Gastroesophageal sphincter (tissue), 3 donors: ENCODE measurements around the gene CCN5.

ENCODE experiments used
- EP300 ChIP-seq: sonication (generic); formaldehyde crosslinking; IDR thresholded peaks from one replicate; pipeline ENCODE4 v1.6.1; 2017; ENCODE audit warnings: antibody characterized with exemption, mild to moderate bottlenecking
- POLR2A ChIP-seq, 2 donors: fragments of 450-650 bp; IDR thresholded peaks; one replicate each; pipeline ENCODE4 v1.6.1; 2017; ENCODE audit warnings: antibody characterized with exemption in 2 of 2, mild to moderate bottlenecking in 2 of 2, moderate library complexity in 1 of 2
- POLR2AphosphoS5 ChIP-seq: sonication (generic); formaldehyde crosslinking; IDR thresholded peaks from one replicate; pipeline ENCODE4 v1.6.1; 2017; ENCODE audit warnings: antibody characterized with exemption
- TF ChIP-seq, protein P1 (sequence below), 4 experiments: fragments of 200-600 bp in 2 of 4; fragments of 450-650 bp in 2 of 4; sonication (generic) in 1 of 4; IDR thresholded peaks; one replicate each; pipeline ENCODE4 v1.5.1; 2017 to 2019; ENCODE audit warnings: antibody characterized with exemption in 4 of 4, mild to moderate bottlenecking in 2 of 4, moderate library complexity in 2 of 4

DNA sequence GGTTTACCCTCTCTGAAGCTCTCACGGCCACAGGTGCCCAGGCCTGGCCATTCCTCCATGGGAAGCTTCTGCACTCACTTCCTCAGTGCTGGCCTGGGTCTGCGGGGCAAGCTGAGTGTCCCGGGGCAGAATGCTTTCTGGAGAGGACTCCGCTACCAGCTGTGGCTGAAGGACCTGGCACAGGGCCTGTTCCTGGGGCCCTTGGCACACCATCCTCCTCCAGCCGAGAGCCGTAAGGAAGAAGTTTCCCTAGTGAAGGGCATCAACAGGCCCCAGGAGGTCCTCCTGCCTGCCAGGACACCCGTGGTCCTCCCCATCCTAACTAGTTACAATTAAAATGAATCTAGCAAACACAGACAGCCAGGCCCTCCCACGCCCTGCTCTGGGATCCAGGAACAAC, 16.5 kb downstream of the CCN5 start:
- TF ChIP-seq, protein P1, sequence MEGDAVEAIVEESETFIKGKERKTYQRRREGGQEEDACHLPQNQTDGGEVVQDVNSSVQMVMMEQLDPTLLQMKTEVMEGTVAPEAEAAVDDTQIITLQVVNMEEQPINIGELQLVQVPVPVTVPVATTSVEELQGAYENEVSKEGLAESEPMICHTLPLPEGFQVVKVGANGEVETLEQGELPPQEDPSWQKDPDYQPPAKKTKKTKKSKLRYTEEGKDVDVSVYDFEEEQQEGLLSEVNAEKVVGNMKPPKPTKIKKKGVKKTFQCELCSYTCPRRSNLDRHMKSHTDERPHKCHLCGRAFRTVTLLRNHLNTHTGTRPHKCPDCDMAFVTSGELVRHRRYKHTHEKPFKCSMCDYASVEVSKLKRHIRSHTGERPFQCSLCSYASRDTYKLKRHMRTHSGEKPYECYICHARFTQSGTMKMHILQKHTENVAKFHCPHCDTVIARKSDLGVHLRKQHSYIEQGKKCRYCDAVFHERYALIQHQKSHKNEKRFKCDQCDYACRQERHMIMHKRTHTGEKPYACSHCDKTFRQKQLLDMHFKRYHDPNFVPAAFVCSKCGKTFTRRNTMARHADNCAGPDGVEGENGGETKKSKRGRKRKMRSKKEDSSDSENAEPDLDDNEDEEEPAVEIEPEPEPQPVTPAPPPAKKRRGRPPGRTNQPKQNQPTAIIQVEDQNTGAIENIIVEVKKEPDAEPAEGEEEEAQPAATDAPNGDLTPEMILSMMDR (IDR thresholded peaks at IDR 0.05) = no peak
- TF ChIP-seq POLR2AphosphoS5 (no peak), EP300 (no peak), POLR2A (IDR thresholded peaks at IDR 0.05) (no peak)
